ENCODE data around the gene TBC1D5.
"Not testable (repeated sequence)": the region's sequence is repeated elsewhere in the genome, so short reads cannot be mapped to it uniquely, and the experiment has no call there.

TBC1D5 gene

DNA sequence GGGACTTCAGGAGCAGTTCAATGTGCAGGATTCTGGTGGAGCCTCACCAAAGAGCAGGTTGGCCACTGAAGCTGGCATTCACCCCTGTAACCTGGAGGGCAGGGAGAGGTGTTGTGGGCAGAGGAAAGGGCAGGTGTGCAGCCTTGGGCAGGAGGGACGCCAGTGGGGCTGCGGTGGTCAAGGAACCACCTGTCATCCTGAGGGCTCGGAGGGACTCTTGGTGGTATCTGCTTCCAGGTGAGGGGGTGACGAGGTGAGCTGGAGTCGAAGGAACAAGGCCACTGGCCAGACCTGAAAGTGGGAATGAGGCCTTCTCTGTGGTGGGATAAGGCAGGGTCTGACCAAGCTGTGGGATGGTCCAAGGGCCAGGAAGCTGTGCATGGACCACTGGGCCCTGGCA is 588.2 kb downstream of the TBC1D5 start:
- DNase-seq: no peak

DNA sequence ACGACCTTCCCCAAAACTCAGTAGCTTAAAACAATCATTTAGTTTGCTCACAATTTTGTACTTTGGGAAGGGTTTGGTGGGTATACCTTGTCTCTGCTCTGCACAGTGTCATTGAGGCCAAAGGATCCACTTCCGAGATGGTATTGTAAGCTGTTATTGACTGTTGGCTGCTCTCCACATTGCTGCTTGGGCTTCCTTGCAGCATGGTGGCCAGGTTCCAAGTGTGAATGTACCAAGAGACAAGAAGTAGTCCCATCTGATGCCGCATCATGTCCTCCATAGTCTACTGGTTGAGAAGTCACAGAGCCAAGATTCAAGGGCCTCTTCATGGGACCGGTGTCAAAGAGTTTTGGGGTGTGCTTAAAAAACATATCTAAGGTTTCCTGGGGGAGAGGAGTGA is 589.2 kb downstream of the TBC1D5 start:
- DNase-seq: no peak

DNA sequence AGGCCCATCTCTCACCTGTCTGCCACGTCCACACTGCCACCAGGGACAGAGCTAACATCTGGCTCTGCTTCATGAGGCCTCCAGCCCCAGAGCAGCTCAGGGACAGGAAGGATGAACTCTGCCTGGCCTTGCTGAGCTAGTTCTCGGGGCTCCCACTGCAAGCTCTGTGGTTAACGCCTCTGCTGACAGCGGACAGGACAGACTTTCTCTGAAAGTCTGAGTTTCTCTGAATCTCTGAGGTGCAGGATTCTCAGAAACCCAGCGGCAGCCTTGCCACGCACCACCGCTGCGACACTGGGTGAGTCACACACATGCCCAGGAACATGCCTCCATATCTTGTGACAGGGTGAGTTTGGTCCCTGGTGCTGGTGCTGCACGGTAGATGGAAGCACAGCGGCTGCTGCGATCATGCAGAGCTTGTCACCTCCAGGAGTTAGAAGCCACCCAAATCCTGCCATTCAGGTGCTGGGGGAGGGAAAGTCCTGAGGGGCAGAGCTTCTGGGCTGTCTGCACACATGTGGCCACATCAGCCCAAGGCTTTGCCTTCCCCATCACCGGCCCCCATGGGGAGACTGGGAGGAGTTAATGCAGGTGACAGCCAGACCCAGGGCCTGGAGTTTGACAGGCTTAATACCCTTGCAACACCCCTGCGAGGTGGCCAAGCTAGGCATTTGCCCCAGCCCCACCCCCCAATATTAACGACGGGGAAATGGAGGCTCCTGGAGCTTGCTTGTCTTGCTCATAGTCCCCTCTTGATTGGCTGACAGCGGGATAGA is 590.6 kb downstream of the TBC1D5 start:
- peak; percentile 86 for DNase-seq

DNA sequence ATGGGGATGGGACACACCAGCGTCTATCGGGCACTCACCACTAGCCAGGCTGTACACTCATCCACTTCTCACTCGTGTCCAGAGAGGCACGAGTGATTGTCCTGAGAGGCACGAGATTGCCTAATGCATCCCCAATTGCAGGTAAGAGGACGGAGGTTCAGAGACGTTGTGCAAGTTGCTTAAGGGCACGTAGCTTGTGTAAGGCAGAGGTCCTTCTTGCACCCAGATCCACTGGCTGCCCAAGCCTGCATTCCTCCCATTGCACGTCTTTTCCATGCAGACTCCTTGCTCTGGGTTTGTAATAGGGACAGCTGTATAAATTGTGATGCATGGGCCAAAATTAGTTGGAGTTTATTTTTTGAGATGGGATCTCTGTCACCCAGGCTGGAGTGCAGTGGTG is 593.4 kb downstream of the TBC1D5 start:
- DNase-seq: no peak

DNA sequence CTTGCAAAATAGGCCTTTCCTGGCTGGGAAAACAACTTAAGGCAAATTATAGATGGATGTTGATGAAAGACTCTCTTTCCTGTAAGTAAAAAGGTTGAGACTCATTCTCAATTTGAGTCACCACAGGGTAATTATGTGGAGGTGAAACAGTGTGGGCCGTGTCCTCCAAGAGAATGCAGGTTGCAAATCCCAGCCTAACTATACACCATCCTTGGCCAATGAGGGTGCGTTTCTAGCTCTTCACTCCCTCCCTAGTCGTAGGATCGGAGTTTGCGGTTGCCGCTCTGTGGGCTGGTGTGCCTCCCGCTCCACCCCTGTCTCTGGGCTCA is 597.8 kb downstream of the TBC1D5 start:
- no peak for DNase-seq

DNA sequence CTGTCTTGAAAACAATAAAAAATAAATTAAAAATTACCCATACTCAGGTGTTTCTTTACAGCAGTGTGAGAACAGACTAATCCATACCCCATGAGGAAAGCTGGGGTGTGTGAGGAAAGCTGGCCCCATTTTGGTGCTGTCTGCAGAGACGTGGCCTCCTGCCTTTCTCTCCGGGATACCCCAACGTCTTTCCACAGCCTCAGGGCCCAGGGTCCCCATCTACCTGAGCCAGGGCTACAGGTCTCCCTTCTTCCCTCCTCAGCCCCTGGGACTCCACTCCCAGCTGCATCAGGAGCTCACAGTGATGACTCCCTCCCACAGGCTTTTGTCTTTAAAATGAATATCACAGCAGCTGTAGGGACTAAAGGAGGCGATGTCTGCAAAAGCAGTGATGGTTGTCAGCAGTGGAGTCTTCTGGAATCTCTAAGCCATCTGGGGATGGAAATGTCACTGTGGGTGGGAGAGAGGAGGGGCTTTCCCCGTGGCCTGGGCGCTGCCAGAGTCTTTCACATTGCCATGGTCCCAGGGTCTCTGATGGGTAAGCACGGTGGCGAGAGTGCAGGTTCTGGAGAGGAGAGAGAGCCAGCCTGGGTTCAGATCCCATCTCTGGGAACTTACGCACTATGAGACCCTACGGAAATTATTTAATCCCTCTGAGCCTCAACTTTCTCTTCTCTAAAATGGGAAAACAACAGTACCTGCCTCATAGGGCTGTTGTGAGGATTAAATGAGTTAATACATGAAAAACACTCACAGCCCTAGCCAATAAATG is 598.4 kb downstream of the TBC1D5 start:
- no peak for DNase-seq

DNA sequence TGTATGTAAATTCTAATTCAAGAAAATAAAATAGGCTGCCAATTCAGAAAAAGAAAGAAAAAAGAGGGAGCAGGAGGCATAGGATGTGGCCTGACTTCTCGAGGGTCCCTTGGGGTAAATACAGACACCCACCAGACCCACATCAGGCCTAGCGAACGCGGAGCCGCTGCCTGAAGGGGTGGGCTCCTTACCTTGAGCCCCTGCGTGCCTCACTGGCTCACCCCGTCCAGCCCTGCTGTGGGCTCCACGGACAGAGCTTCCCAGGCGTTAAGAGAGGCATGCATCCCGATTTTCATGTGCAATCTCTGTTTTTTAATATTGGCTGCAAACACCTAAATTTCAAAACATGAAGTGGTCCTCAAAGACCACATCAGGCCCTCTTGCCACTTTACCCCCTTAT is 599.9 kb downstream of the TBC1D5 start:
- no peak for DNase-seq

DNA sequence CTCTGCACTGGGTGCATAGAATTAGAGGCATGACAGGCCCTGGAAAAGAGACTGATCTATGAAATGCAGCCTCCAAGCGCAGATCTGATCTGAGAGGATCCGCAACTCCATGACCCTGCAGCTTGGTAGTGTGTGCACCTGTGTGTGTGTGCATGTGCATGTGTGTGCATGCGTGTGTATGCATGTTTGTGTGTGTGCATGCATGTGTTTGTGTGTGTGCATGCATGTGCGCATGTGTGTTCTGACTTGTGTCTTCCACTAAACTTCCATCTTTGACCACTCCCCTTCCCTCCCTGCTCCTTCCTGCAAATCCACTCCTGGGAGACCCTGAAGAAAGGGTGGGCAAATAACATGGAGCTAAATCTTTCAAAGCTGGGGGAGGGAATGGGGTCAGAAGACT is 600.7 kb downstream of the TBC1D5 start:
- no peak for DNase-seq

DNA sequence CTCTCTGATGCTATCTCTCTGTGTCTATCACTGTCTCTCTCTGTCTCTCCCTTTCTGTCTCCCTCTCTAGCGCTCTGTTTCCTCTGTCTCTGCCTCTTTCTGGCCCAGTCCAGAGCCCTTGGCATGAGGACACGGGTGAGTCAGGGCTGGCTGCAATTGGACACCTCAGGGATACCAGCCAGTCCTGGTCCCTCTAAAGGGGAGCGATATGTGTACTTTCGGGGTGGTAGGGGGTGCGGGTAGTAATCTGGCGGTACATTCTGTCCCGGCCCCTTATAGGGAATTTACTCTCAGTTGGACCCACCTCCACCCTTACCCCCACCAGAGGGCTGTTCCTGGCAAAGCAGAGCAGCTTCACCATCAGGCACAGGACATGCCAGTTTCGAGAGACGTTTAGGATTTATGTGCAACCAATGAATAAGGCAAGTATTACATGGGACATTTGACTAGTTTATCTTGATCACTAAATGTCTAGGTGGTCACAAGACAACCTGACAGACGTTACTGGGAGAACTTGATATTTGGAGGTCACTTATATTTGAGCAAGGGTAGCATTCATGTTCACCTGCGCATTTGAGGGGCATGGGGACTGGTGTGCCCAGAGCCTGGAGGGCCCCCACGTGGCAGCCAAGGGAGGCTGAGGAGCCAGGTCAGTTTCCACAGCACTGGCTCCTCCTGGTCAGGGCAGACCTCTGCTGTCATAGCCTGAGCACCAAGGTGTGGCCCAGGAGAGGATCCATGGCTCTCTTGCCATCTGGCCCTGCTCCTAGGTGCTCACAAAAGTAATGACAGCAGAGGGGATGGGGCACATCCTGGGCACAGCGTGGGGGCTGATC is 601.5 kb downstream of the TBC1D5 start:
- DNase-seq: no peak

DNA sequence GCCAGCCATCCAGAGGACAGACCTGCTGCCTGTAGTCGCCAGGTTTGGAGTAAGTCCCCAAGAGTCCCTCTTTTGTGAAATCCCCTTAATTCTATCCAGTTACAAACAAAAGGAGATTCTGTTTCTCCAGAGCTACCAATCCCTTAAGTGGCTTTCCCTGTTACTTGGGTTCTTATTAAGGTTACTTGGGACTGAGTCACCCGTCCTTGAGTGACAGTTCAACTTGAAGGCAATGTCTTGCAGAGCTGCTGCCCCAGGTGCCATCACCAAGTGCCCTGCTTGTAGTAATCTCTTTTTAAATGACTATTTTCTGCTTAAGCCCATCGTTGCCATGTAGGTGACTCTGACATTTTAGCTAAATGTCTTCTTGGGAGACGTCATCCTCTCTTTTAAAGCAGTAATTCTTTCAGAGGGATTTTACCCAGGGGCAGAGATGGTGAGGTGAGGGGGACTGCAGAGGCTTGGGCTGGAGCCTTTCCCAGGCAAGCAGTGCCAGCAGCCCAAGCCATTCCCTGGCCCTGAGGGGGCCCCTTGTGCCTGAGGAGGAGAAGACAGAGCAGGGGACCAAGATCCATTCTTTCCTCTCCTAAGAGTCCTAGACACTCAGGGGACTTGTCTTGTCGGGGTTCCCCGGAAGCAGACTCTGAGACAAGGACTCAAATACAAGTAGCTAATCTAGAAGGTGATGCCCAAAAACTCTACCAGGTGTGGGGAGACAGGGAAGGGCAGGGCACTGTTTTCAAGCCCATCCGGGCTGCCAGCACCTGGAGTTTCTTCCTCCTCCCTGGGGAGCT is 604.0 kb downstream of the TBC1D5 start:
- no peak for DNase-seq

DNA sequence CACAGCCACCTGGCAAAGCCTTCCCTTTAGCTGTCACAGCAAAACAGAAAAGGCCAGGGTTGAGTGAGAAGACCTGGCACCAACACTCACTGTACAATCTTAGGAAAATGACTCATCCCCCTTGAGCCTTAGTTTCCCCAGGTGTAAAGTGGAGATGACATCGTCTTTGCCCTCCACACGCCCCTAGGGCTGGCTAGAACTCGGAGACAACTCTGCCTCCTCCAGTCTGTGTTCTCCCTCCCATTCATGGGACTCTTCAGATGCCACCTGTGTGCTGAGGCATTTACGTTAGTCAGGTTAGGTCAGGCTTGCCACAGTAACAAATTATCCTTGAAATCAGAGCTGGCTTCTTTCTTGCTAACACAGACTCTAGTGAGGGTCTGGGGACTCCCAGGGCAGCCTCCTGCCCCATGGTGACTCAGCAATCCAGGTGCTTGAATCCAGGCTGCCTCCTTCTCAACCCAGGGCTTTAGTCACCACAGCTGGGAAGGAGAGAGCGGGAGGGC is 605.1 kb downstream of the TBC1D5 start:
- DNase-seq: no peak

DNA sequence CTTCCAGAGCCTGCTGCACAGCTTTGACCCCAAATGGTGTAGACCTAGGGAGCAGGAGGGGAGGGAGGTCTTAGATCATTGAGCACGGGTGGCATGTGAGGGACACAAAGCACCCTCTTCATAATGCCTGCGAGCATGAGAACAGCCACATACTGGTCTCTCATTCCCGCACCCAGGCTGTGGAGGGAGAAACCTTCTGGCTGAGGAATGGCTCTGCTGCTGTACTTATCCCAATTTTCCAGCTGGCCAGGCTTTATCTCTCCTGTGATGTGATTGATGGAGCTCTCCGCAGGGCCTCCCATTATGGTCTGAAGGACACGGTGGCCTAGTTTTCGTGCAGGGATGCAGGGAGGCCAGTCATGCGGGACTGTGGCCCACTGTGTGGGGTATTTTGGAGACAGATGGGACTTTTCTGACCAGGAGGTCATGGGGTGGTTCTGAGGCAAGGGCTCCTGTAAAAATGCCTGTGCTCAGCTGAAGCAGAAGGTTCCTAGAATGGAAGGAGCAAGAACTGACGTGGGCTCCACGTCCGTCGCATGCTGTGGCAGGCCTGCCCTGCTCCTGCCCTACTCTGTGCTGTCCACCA is 606.2 kb downstream of the TBC1D5 start:
- no peak for DNase-seq

DNA sequence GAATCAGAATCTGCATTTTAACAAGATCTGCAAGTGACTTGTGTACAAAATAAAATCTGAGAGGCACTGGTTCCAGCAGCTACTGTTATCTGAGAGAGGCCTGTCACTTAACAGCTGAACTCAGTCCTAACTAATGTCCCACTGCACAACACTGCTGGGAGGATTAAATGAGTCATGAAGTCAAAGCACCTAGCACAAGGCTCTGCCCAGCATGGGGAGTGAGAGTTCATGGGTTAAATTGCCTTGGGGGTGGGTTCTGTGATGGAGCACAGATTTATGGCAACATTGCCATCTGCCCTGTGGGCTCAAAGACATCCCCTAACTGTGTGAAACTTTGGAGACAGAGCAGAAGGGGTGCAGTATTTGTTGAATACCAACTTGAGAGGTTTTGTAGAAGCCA is 606.7 kb downstream of the TBC1D5 start:
- DNase-seq: no peak

DNA sequence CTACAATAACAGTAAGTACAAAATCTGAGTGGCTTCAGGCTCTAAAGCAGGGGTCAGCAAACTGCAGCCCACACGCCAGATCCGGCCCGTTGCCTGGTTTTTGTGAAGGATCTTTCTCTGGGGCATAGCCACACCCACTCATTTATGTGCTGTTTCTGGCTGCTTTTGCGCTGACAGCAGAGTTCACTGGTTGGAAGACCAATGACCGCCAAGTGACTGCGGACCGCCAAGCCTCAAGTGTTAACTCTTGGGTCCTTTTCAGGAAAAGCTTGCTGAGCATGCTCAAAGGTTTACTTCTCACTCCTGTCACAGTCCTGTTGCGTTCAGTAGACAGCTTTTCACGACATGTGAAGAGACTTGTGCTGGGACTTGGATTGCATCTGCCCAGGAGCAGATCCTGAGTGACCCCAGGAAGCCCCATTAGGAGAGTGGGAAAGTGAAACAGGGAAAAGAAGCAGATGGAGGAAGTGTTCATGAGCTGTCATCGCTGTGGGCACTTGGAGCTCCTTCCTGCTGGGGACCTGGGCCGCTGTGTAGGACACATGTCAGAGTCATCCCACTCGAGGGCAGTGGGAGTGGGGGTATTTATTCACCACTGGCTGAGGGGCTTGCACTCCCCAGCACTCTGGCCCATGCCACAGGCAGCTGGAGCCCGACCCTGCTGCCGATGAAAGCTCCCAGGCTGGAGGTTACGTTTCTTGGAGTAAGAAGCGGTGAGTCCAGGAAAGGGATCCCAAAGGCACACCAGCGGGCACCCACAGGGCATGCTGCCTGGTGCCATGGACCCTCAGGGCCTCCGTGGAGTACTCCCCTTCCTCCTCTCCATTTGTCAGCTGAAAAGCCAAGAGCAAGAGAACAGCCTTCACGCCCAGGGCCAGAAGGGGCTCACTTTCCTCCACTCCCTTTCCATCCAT is 608.5 kb downstream of the TBC1D5 start:
- DNase-seq: no peak

DNA sequence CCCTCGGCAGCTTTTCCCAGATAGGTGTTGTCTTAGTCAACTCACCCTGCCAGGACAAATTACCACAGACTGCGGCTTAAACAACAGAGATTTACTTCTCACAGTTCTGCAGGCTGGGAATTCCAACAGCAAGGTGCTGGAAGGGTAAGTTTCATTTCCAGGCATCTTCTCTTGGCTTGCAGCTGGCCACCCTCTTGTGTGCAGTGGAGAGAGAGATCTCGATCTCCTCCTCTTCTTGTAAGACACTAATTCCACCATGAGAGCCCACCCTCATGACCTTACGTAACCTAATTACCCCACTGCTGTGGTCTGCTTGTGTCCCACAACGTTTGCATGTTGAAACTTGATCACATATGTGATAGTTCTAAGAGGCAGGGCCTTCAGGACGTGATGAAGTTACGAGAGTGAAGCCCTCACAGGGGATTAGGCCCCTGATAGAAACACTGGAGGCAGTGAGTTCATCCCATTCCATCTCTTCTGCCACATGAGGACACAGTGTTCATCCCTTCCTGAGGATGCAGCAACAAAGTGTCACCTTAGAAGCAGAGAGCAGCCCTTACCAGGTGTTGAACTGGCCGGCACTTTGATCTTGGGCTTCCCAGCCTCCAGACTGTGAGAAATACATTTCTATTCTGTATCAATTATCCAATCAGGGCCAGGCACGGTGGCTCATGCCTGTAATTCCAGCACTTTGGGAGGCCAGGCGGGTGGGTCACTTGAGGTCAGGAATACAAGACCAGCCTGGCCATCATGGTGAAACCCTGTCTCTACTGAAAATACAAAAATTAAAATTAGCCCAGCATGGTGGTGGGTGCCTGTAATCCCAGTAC is 609.9 kb downstream of the TBC1D5 start:
- DNase-seq: no peak

DNA sequence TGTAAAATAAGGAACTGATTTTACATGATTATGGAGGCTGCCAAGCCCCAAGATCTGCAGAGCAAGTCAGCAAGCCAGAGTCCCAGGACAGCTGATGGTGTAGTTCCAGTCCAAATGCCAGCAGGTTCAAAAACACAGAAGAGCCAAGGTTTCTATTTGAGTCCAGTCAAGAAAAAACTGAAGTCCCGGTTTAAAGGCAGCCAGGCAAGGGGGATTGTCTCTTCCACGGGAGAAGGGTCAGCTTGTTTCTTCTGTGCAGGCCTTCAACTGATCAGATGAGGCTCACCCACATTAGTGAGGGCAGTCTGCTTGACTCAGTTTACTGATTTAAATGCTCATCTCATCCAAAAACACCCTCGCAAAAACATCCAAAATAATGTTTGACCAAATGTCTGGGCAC is 611.5 kb downstream of the TBC1D5 start:
- no peak for DNase-seq

DNA sequence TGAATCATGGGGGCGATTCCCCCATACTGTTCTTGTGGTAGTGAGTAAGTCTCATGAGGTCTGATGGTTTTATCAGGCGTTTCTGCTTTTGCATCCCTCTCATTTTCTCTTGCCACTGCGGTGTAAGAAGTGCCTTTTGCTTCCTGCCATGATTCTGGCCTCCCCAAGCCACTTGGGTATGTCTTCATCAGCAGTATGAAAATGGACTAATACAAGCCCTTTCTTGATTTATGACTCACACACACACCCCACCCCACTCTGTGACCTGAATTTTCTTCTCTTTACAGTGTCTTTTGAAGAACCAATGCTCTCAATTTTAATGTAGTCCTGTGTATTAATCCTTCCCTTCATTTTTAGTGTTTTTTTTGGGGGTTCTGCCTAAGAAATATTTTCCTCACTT is 612.9 kb downstream of the TBC1D5 start:
- no peak for DNase-seq

DNA sequence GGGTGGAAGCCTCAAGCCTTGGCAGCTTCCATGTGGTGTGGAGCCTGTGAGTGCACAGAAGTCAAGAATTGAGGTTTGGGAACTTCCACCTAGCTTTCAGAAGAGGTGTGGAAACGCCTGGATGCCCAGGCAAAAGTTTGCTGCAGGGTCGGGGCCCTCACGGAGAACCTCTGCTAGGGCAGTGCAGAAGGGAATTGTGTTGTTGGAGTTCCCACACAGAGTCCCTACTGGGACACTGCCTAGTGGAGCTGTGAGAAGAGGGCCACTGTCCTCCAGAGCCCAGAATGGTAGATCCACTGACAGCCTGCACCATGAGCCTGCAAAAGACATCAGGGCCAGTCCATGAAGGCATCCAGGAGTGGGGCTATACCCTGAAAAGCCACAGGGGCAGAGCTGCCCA is 613.8 kb downstream of the TBC1D5 start:
- DNase-seq: not testable (repeated sequence)

DNA sequence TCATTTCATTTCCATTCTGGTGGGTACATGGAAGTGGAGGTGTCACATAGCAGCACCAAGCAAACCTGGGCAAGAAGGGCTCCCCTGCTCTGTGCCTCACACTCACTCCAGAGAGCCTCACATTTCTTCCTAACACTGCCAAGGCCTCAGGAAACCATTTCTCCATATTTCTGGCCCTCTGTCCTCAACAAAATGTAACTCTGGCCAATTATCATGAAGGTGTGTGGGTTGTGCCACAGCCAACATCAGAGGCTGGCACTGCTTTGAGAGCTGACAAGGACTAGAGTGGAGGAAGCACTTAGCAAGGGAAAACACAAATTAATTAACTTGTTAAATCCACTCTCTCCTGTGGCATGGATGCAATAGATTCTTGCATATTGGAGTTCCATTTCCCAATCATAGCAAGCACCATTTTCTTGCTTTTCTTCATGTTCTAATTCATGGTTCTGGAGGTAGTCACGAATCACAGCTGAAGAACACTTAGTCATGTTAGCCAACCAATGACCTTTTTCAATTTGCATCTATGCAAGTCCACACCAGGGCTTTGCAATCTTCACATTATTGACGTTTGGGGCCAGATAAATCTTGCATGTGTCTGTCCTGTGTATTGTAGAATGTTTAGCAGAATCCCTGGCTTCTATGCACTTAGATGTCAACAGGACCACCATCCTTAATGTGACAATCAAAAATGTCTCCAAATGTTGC is 616.5 kb downstream of the TBC1D5 start:
- DNase-seq: no peak

DNA sequence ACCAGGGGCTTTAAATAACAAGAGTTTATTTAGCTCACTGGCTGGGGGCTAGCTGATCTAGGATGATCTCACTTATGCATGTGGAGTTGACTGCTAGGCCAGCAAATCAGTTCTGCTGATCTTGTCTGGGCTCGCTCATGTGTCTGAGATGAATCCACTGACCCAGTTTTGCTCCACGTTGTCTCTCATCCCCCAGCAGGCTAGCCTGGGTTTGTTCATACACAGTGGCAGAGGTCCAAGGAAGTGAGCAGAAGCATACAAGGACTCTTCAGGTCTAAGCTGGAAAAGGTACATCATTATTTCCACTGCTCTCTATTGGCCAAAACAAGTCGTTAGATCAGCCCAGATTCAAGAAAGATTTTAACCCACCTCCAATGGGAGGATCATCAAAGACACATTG is 619.7 kb downstream of the TBC1D5 start:
- no peak for DNase-seq
